Activated T-cell treated with anti-CD3 and anti-CD28 coated beads for 1 hour (primary cell): ENCODE results near the gene BCL2L12.

Experiments
- DNase-seq: peaks from one replicate; pipeline ENCODE4 v3.0.0-alpha.2; 2020; ENCODE audit warnings: low read depth

Gene BCL2L12

DNA sequence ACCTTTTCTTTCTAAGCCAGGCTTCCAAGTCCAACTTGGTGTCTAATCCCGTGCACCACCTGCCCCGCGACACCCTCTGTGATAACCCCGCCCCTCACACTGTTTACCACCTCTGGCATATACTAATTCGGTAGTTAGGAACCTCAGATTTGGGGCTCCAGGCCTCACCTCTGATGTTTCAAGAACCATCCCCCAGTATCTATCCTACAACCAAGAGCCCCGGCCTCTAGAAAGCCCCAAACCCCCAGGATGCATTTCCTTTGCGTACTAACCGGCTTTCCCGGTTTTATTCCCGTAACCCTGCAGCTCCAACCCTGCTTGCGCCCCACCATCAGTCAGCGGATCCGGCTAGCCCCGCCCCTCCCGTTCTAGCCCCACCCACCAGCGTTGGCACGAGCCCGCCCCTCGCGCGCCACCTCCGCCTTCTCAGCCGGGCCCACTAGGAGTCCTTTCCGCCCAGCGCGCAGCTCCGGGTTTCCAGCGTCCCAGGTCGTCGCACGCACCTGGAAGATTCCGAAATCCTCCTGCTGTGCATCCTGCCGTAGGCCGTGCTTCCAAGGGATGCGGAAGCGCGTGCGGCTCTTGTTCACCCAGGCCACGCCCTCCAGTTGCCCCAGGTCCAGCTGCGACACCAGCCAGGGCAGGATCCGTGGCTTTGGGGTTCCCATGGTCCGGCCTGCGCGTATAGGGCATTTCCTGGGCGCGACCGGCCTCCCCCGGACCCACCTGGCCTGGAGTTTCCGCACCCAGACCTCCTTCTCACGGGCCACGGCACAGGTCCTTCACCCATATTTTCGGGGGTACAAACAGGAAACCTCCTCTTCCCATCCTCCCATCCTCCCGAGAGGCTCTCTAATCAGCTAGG is 1.3 kb upstream of the BCL2L12 start:
- DNase-seq = peak; percentile 95

DNA sequence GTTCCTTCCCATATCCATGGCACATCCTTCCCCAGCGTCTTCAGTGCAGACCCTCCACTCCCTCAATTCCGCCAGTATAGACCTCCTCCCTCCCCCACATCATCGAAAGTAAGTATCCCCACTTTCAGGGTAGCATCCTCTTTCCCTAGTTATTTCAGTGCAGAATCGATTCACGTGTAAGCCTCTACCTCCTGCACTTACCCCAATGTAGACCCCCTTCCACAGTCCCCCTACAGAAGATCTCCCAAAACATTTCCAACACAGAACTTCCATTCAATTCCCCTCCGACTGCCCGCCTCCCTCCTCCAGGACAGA is 740 bp upstream of the BCL2L12 start:
- DNase-seq = no peak

DNA sequence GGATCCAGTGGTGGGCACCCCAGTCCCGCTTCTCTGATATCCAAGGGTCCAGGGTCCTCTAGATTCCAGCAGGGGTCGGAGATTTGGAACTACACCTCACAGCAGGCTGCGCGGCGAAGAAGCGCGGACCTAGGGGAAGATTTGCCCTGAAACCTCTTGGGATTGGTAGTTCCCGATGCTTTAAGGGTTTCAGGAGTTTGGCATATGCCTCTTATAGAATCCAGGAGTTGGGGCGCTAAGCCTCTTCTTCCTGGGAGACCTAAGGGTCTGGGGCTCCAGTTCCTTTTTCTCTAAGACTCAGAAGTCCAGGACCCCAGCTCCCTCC is 349 bp downstream of the BCL2L12 start:
- DNase-seq = no peak

DNA sequence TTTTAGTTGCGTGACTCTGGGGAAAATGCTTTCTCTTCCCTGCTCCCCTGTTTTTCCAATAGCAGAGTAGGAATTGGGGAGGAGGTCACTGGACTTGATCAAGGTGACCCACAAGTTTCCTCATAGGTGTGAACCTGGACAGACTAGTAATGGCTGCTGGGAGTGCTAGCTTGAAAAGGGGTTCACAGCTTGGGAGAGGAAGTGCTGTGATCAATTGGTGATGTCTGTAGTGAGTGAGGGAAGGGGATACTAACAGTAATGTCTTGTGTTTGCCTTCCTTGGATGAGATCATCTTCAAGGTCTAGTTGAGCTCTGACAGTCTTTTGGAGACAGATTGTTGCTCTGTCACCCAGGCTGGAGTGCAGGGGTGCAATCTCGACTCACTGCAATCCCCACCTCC is 1.7 kb downstream of the BCL2L12 start:
- no peak for DNase-seq

GRCh38 chr19:49669516-49669915 is 3.8 kb downstream of the BCL2L12 start:
- no peak for DNase-seq

GRCh38 chr19:49672131-49672919 is 6.6 kb downstream of the BCL2L12 start:
- DNase-seq = peak; percentile 75

GRCh38 chr19:49676136-49676783 is 10.5 kb downstream of the BCL2L12 start:
- DNase-seq = no peak

GRCh38 chr19:49676784-49677230 is 11.1 kb downstream of the BCL2L12 start:
- peak; percentile 94 for DNase-seq

- DNase-seq = no peak
Measured at GRCh38 chr19:49677231-49677900, 11.6 kb downstream of the BCL2L12 start, which contains the start of gene PRMT1. TSS of gene PRMT1 (plus strand) at chr19:49677271. CDS start at chr19:49677281, 10 bp downstream.

GRCh38 chr19:49677901-49678674 is 12.4 kb downstream of the BCL2L12 start:
- peak; percentile 80 for DNase-seq

DNA sequence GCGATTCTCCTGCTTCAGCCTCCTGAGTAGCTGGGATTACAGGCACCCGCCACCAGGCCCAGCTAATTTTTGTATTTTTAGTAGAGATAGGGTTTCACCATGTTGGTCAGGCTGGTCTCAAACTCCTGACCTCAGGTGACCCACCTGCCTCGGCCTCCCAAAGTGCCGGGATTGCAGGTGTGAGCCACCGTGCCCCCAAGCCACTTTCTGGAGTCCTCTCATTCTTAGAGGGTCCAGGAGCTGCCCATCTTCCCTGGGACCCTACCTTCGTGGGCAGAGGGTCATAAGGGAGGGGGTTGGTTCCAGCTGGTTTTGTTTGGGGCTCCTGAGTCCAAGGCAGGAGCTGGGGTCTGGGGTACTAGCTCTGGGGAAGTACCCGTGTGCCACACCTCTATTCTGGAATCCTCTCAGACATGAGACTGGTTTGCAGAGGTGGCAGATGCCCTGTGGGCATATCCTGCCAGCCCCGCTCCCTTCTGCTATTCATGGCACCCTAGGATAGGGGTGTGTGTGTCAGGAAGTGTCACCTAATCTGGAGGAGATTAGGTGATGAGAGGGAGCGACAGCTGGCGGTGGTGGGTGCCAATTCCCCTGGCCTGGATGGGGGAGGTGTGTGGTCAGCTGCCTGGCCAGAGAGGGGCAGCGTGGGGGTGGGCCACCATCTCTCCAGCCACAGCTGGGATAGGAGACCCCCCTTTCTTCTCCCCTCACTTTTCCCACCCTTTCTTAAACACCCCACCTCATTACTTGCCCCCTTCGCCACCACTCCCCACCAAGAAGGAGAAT is 13.4 kb downstream of the BCL2L12 start:
- DNase-seq = no peak

GRCh38 chr19:49679771-49680413 is 14.2 kb downstream of the BCL2L12 start:
- no peak for DNase-seq

DNA sequence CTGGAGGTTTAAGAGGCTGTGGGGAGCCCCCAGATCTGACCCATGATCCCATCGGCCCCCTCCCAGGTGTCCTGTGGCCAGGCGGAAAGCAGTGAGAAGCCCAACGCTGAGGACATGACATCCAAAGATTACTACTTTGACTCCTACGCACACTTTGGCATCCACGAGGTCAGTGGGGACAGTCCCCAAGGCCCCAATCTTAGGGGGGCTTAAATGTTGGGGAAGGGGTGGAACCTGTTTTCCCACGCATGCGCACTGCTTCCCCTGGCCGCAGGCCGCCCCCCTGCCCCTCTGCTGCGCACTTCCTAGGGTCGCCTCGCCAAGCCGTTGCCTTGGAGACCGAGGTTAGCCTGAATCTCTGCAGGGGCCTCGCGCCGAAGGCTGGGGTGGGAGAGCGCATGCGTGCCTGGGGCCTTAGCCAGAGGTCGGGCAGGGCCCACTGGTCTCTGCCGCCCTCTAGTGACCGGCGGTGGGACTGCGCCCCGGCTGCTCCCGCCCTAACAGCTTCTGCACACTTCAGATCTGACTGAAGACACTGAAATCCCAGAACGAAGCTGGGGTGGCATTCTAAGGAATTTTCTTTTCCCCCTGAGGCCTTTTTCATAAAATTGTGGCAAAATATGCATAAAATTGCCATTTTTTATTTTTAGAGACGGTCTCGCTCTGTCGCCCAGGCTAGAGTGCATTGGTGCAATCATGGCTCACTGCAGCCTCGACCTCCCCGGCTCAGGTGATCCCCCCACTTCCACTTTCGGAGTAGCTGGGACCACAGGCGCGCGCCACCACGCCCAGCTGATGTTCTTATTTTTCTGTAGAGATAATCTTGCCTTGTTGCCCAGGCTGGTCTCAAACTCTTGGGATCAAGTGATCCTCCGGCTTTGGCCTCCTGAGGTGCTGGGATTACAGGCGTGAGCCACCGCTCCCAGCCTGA is 15.0 kb downstream of the BCL2L12 start:
- peak; percentile 95 for DNase-seq

DNA sequence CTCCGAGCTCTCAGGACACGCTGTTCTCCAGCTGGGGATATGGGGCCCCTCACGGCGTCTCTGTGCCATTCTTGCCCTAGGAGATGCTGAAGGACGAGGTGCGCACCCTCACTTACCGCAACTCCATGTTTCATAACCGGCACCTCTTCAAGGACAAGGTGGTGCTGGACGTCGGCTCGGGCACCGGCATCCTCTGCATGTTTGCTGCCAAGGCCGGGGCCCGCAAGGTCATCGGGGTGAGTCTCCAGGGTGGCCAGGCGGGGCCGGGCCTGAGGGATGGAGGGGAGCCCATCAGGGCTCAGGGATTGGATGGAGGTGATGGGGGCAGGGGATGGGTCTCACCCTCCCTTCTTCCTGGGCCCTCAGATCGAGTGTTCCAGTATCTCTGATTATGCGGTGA is 16.1 kb downstream of the BCL2L12 start:
- DNase-seq = no peak

GRCh38 chr19:49682274-49682673 is 16.5 kb downstream of the BCL2L12 start:
- no peak for DNase-seq

DNA sequence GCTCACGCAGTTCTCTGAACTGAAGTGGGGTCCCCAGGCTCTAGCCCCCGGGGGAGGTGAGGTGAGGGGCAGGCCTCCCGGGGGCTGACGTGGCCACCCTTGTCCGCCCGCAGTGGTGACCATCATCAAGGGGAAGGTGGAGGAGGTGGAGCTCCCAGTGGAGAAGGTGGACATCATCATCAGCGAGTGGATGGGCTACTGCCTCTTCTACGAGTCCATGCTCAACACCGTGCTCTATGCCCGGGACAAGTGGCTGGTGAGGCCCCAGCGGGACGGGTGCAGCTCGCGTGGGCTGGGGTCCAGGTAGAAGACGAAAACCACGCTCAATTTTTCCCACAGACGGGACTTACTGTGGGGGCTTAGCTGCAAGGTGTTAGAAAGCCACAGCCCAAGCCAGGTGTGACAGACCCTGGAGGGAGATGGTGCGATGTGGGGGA is 18.1 kb downstream of the BCL2L12 start:
- no peak for DNase-seq

GRCh38 chr19:49684251-49684982 is 18.7 kb downstream of the BCL2L12 start:
- DNase-seq = no peak

DNA sequence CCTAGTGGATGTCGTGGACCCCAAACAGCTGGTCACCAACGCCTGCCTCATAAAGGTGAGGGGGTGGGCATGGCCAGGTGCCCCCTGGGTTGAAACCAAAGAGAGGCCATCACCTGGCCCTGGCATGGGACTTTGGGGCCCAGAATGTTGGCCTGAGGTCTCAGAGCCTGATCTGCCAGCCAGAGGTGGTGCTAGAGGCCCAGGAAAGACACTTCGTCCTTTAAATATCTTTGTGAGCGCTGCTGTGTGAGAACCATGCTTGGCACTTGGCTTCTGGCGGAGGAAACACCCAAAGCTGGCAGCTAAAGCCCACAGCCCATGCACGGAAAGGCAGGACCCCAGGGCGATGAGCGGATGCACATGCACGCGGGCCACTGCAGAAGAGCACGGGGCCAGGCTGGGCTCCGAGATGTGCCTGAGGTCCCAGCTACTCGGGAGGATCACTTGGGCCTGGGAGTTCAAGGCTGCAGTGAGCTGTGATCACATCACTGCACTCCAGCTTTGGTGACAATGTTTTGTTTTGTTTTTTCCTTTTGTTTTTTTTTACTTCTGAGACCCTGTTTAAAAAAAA is 19.3 kb downstream of the BCL2L12 start:
- no peak for DNase-seq
